Uterus (tissue), 4 donors: ENCODE measurements around the gene OR4X2. TPM values are rescaled to one million over a fixed set of nuclear protein-coding genes. Genes with fewer than 3 reads are reported as not detected.
"Not testable (repeated sequence)": the region's sequence is repeated elsewhere in the genome, so short reads cannot be mapped to it uniquely, and the experiment has no call there.

ENCODE experiments used
- DNase-seq, 2 donors: peaks; one replicate each; pipeline ENCODE4 v3.0.0-alpha.2; 2019 to 2020
- H3K27ac ChIP-seq, 2 donors: fragments of 200-600 bp; sonication (generic); 1 replicate in 1 of 2; 2 replicates in 1 of 2; pipeline ENCODE4 v1.5.1; 2016 to 2018
- H3K27me3 ChIP-seq, 2 donors: fragments of 200-600 bp; sonication (generic); one replicate each; pipeline ENCODE4 v1.5.1; 2018 to 2019; ENCODE audit warnings: control low read depth in 1 of 2
- H3K36me3 ChIP-seq, 2 donors: fragments of 200-600 bp; sonication (generic); one replicate each; pipeline ENCODE4 v1.5.1; 2019; ENCODE audit warnings: control low read depth in 1 of 2
- H3K4me1 ChIP-seq, 2 donors: fragments of 200-600 bp; sonication (generic); one replicate each; pipeline ENCODE4 v1.5.1; 2018 to 2019; ENCODE audit warnings: control low read depth in 1 of 2
- H3K4me3 ChIP-seq, 2 donors: fragments of 200-600 bp; sonication (generic); 1 replicate in 1 of 2; 2 replicates in 1 of 2; pipeline ENCODE4 v1.5.1; 2018 to 2019; ENCODE audit warnings: mild to moderate bottlenecking in 1 of 2
- H3K9me3 ChIP-seq, 2 donors: fragments of 200-600 bp; sonication (generic); one replicate each; pipeline ENCODE4 v1.5.1; 2019; ENCODE audit warnings: control low read depth in 1 of 2
- POLR2A ChIP-seq, 2 donors: fragments of 450-650 bp; IDR thresholded peaks; one replicate each; pipeline ENCODE4 v1.6.1; 2016; ENCODE audit warnings: antibody characterized with exemption in 2 of 2, mild to moderate bottlenecking in 1 of 2, moderate library complexity in 1 of 2
- intact Hi-C: fragments of 100-400 bp; cut with DNase I; formaldehyde crosslinking; loops from one replicate; pipeline ENCODE4 v1.15.1; 2023; ENCODE audit warnings: low total_unique reads
- total RNA-seq, 4 donors: library from RNA; depleted of rRNA in 3 of 4; stranded (reverse); fragments of >200 nt in 3 of 4; gene quantifications; one replicate each; pipeline versions ENCODE4 v1.1.0 to v1.2.4, GENCODE V29; 2014 to 2023
- TF ChIP-seq, protein P1 (sequence below), 4 experiments: fragments of 200-600 bp in 2 of 4; fragments of 450-650 bp in 2 of 4; sonication (generic) in 2 of 4; IDR thresholded peaks; one replicate each; pipeline ENCODE4 v1.5.1; 2016 to 2019; ENCODE audit warnings: antibody characterized with exemption in 4 of 4, mild to moderate bottlenecking in 2 of 4, moderate library complexity in 1 of 4
- donor health status: DM: yes; HTN: yes; CAD: no.

Gene OR4X2, protein sequence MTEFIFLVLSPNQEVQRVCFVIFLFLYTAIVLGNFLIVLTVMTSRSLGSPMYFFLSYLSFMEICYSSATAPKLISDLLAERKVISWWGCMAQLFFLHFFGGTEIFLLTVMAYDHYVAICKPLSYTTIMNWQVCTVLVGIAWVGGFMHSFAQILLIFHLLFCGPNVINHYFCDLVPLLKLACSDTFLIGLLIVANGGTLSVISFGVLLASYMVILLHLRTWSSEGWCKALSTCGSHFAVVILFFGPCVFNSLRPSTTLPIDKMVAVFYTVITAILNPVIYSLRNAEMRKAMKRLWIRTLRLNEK
- not detected for total RNA-seq

- intact Hi-C loops, result no loop called here
- no peaks in the 10 kb centered on the region for H3K4me1 ChIP-seq
- peaks cover 0 to 9% of the 10 kb centered on the region in 2 donors for H3K9me3 ChIP-seq
- H3K4me3 ChIP-seq, result no peak within 1 kb of the TSS
- no peak for DNase-seq
- H3K36me3 ChIP-seq, result no peaks in the 10 kb centered on the region
- no peak within 1 kb of the TSS for H3K27ac ChIP-seq
- H3K27me3 ChIP-seq, result no peaks in the 10 kb centered on the region
- TF ChIP-seq POLR2A (IDR thresholded peaks at IDR 0.05), result no peak
- TF ChIP-seq, protein P1, sequence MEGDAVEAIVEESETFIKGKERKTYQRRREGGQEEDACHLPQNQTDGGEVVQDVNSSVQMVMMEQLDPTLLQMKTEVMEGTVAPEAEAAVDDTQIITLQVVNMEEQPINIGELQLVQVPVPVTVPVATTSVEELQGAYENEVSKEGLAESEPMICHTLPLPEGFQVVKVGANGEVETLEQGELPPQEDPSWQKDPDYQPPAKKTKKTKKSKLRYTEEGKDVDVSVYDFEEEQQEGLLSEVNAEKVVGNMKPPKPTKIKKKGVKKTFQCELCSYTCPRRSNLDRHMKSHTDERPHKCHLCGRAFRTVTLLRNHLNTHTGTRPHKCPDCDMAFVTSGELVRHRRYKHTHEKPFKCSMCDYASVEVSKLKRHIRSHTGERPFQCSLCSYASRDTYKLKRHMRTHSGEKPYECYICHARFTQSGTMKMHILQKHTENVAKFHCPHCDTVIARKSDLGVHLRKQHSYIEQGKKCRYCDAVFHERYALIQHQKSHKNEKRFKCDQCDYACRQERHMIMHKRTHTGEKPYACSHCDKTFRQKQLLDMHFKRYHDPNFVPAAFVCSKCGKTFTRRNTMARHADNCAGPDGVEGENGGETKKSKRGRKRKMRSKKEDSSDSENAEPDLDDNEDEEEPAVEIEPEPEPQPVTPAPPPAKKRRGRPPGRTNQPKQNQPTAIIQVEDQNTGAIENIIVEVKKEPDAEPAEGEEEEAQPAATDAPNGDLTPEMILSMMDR (IDR thresholded peaks at IDR 0.05), result no peak
Measured at GRCh38 chr11:48244804-48245203, at the start of gene OR4X2. OR4X2 (plus strand) TSS chr11:48245104; CDS start chr11:48245104, 0 bp downstream.

GRCh38 chr11:48207881-48208280 is 37.0 kb upstream of the OR4X2 start:
- H3K4me1 ChIP-seq, result no peaks in the 10 kb centered on the region
- intact Hi-C loops, result no loop called here

DNA sequence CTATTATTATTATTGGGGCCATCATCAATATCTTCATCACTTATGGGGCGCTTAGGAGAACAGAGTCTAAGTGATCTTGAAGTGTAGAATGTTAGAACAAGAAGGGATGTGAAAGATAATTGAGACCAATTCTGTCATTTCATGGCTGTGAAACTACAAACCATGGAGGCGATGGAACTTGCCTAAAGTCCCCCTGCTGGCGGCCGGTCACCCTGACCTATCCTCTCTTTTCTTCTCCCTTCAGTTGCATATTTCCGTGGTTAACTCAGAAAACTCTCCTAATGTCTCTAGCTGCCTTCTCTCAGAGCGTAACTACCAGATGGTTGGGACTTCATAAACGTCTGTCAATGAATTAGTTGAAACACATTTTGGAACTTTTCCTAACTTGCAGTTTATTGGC is 34.9 kb upstream of the OR4X2 start:
- no peaks in the 10 kb centered on the region for H3K9me3 ChIP-seq
- intact Hi-C loops, result no loop called here
- H3K4me3 ChIP-seq, result no peak overlapping the region
- no peaks in the 10 kb centered on the region for H3K36me3 ChIP-seq
- no peak for DNase-seq
- TF ChIP-seq, protein P1 (IDR thresholded peaks at IDR 0.05), result no peak
- TF ChIP-seq POLR2A (IDR thresholded peaks at IDR 0.05), result no peak
- H3K27ac ChIP-seq, result no peak overlapping the region
- H3K4me1 ChIP-seq, result no peaks in the 10 kb centered on the region
- no peaks in the 10 kb centered on the region for H3K27me3 ChIP-seq

More at GRCh38 chr11:48207881-48208280, 37.0 kb upstream of the OR4X2 start:
- H3K4me3 ChIP-seq, result no peak overlapping the region
- no peaks in the 10 kb centered on the region for H3K9me3 ChIP-seq
- H3K36me3 ChIP-seq, result no peaks in the 10 kb centered on the region
- TF ChIP-seq POLR2A (IDR thresholded peaks at IDR 0.05), result no peak
- TF ChIP-seq, protein P1 (IDR thresholded peaks at IDR 0.05), result no peak
- no peak for DNase-seq
- H3K27me3 ChIP-seq, result no peaks in the 10 kb centered on the region
- H3K27ac ChIP-seq, result no peak overlapping the region

- no peaks in the 10 kb centered on the region for H3K9me3 ChIP-seq
- no peak within 1 kb of the TSS for H3K4me3 ChIP-seq
- no peaks in the 10 kb centered on the region for H3K4me1 ChIP-seq
- H3K27me3 ChIP-seq, result no peaks in the 10 kb centered on the region
- no peak for TF ChIP-seq POLR2A (IDR thresholded peaks at IDR 0.05)
- intact Hi-C loops, result no loop called here
- H3K36me3 ChIP-seq, result no peaks in the 10 kb centered on the region
- no peak for DNase-seq
- H3K27ac ChIP-seq, result no peak within 1 kb of the TSS
Measured at GRCh38 chr11:48216510-48216909, 28.4 kb upstream of the OR4X2 start, which contains the start of gene OR4B1. OR4B1 (plus strand) TSS chr11:48216810; CDS start chr11:48216810, 0 bp downstream.

GRCh38 chr11:48228761-48229160 is 16.1 kb upstream of the OR4X2 start:
- H3K27ac ChIP-seq, result no peak overlapping the region
- no peak overlapping the region for H3K4me3 ChIP-seq
- intact Hi-C loops, result no loop called here
- TF ChIP-seq, protein P1 (IDR thresholded peaks at IDR 0.05), result no peak
- TF ChIP-seq POLR2A (IDR thresholded peaks at IDR 0.05), result no peak
- no peaks in the 10 kb centered on the region for H3K9me3 ChIP-seq
- no peaks in the 10 kb centered on the region for H3K27me3 ChIP-seq
- no peaks in the 10 kb centered on the region for H3K36me3 ChIP-seq
- no peaks in the 10 kb centered on the region for H3K4me1 ChIP-seq
- no peak for DNase-seq

DNA sequence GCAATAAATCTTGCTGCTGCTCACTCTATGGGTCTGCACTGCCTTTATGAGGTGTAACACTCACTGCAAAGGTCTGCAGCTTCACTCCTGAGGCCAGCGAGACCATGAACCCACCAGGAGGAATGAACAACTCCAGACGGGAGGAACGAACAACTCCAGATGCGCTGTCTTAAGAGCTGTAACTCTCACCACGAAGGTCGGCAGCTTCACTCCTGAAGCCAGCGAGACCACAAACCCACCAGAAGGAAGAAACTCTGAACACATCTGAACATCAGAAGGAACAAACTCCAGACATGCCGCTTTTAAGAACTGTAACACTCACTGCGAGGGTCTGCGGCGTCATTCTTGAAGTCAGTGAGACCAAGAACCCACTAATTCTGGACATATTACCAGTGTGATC is 14.8 kb upstream of the OR4X2 start:
- intact Hi-C loops, DNase-seq, H3K27me3 ChIP-seq, H3K4me3 ChIP-seq, H3K9me3 ChIP-seq, H3K4me1 ChIP-seq, H3K36me3 ChIP-seq, H3K27ac ChIP-seq: not testable (repeated sequence)
